ENCODE measurements around the gene ADAMTS18. TPM values are rescaled to one million over a fixed set of nuclear protein-coding genes. Genes with fewer than 3 reads are reported as not detected.

Gene ADAMTS18
- total and polyA plus RNA-seq, 5 donors = not detected

- ATAC-seq (no peak), DNase-seq (no peak)
- H3K9me3 ChIP-seq (ENCODE audit: control insufficient read depth, low read length) = no peaks in the 10 kb centered on the region
- H3K27ac ChIP-seq (ENCODE audit: low read length) = no peak overlapping the region
- intact Hi-C loops (cut with DNase I) = no loop called here
- no peaks in the 10 kb centered on the region for H3K4me1 ChIP-seq (ENCODE audit: control insufficient read depth, insufficient read depth, low read length)
- H3K4me3 ChIP-seq (ENCODE audit: low read length) = no peak overlapping the region
- 90% methylated on average over 2 of the region's 2 CpGs for WGBS
- no peaks in the 10 kb centered on the region for H3K27me3 ChIP-seq (ENCODE audit: control insufficient read depth, insufficient read depth)
These were observed 40.1 kb downstream of the ADAMTS18 start for GRCh38 chr16:77394699-77395098.

GRCh38 chr16:77393955-77394354, 40.9 kb downstream of the ADAMTS18 start:
- Histone ChIP-seq H3K4me3 (ENCODE audit: low read length) (no peak overlapping the region), H3K27me3 (ENCODE audit: control insufficient read depth, insufficient read depth) (no peaks in the 10 kb centered on the region), H3K9me3 (ENCODE audit: control insufficient read depth, low read length) (no peaks in the 10 kb centered on the region), H3K4me1 (ENCODE audit: control insufficient read depth, insufficient read depth, low read length) (no peaks in the 10 kb centered on the region), H3K27ac (ENCODE audit: low read length) (no peak overlapping the region)
- DNase-seq (no peak), ATAC-seq (no peak)
- intact Hi-C loops (cut with DNase I) = no loop called here
- WGBS = 74% methylated on average over 1 of the region's 1 CpG

- WGBS = 81% methylated on average over 3 of the region's 3 CpGs
- no peak for ATAC-seq
These were observed 47.0 kb downstream of the ADAMTS18 start for GRCh38 chr16:77387815-77388209.

DNA sequence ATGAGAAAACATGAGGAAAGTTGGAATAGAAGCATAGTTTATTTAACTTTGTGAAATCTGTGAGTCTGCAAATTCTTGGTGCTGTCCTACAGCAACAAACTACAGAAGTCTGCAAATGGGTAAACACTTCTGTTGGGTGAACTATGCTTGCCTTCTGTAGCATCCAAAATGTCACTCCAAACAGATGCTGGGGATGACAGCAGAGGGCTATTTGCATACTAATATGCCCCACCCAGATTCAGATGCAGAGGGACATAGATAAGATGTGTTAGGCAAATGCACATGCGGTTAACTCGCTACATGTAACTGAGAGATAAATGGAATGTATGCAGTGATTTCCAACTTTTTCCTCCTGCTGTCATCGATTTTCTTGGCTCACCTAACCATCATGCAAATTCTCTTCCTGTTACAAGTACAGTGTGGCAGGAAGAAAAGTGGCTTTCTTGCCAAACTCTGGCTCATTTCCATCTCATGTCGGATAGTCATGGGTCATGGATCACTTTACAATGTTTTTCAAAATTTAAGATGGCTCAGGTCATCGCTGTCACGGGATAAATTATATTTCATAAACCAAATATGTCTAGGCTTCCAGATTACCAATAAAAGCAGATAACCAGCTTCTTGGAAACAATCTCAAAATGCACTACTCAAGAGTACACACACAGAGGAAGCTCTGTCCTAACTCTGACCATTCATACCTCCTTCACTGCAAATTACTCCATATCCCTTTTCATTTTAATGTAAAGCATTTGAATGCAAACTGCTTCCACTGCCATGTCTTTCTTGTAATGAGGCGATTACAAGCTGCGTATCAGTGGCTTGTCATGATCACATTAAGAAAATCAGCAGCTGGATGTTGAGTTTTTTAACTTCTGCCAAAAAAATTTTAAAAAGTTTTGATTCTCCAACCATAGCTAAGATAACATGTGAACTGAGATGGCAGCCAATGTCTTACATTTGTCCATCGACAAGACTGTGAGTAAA, 47.7 kb downstream of the ADAMTS18 start:
- 49% methylated on average over 9 of the region's 9 CpGs for WGBS

More at GRCh38 chr16:77387815-77388209, 47.0 kb downstream of the ADAMTS18 start:
- H3K27me3 ChIP-seq (ENCODE audit: control insufficient read depth, insufficient read depth) = no peaks in the 10 kb centered on the region
- no peaks in the 10 kb centered on the region for H3K9me3 ChIP-seq (ENCODE audit: control insufficient read depth, low read length)
- intact Hi-C loops (cut with DNase I) = no loop called here
- no peak overlapping the region for H3K27ac ChIP-seq (ENCODE audit: low read length)
- no peak overlapping the region for H3K4me3 ChIP-seq (ENCODE audit: low read length)
- no peak for DNase-seq
- H3K4me1 ChIP-seq (ENCODE audit: control insufficient read depth, insufficient read depth, low read length) = no peaks in the 10 kb centered on the region

DNA sequence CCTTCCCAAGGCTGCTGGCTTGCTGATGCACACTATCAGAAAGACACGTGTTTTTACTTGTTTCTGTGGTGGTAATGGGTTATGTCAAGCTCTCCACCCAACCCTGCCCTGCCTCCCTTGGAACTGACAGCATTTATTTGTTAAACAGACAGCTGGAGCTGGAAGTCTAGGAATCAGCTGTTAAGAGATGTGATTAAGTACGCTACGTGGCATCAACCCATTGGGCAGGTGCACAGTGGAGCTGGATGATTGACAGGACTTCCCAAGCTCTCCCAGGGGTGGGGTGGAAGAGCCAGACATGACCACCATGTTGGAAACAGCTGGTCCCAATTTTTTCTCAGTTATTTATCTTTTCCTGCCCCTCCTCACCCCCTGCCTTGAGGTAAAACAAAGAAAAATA, 49.4 kb downstream of the ADAMTS18 start:
- DNase-seq (no peak), ATAC-seq (no peak)
- H3K27ac ChIP-seq (ENCODE audit: low read length) = no peak overlapping the region
- H3K4me3 ChIP-seq (ENCODE audit: low read length) = no peak overlapping the region
- WGBS = 41% methylated on average over 3 of the region's 3 CpGs
- intact Hi-C loops (cut with DNase I) = no loop called here
- H3K27me3 ChIP-seq (ENCODE audit: control insufficient read depth, insufficient read depth) = no peaks in the 10 kb centered on the region
- H3K9me3 ChIP-seq (ENCODE audit: control insufficient read depth, low read length) = no peaks in the 10 kb centered on the region
- no peaks in the 10 kb centered on the region for H3K4me1 ChIP-seq (ENCODE audit: control insufficient read depth, insufficient read depth, low read length)

More for the DNA sequence above, 47.7 kb downstream of the ADAMTS18 start:
- Histone ChIP-seq H3K27ac (ENCODE audit: low read length) (no peak overlapping the region), H3K4me3 (ENCODE audit: low read length) (no peak overlapping the region), H3K4me1 (ENCODE audit: control insufficient read depth, insufficient read depth, low read length) (no peaks in the 10 kb centered on the region), H3K9me3 (ENCODE audit: control insufficient read depth, low read length) (no peaks in the 10 kb centered on the region), H3K27me3 (ENCODE audit: control insufficient read depth, insufficient read depth) (no peaks in the 10 kb centered on the region)
- ATAC-seq (no peak), DNase-seq (no peak)
- intact Hi-C loops (cut with DNase I) = no loop called here

DNA sequence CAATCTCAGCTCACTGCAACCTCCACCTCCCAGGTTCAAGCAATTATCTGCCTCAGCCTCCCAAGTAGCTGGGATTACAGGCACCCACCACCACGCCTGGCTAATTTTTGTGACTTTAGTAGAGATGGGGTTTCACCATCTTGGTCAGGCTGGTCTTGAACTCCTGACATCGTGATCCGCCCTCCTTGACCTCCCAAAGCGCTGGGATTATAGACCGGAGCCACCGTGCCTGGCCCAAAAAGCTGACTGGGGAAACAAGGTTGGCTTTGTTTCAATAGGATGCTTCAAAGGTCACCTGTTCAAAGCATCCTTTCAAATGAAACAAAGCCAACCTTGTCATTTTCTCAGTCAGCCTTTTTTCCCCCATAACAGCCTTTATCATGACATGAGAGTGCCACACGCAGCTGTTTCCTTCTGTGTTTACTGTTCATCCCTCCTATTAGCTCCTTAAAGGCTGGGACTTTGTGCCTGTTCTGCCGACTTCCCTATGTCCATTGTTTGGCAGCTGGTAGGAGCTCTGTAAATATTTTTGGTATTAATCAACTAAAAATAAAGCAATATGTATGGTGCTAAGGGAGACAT, 51.1 kb downstream of the ADAMTS18 start:
- ATAC-seq = no peak
- no peak for DNase-seq
- Histone ChIP-seq H3K9me3 (ENCODE audit: control insufficient read depth, low read length) (no peaks in the 10 kb centered on the region), H3K27me3 (ENCODE audit: control insufficient read depth, insufficient read depth) (no peaks in the 10 kb centered on the region), H3K27ac (ENCODE audit: low read length) (no peak overlapping the region), H3K4me3 (ENCODE audit: low read length) (no peak overlapping the region), H3K4me1 (ENCODE audit: control insufficient read depth, insufficient read depth, low read length) (no peaks in the 10 kb centered on the region)
- 81% methylated on average over 8 of the region's 8 CpGs for WGBS
- intact Hi-C loops (cut with DNase I) = no loop called here

DNA sequence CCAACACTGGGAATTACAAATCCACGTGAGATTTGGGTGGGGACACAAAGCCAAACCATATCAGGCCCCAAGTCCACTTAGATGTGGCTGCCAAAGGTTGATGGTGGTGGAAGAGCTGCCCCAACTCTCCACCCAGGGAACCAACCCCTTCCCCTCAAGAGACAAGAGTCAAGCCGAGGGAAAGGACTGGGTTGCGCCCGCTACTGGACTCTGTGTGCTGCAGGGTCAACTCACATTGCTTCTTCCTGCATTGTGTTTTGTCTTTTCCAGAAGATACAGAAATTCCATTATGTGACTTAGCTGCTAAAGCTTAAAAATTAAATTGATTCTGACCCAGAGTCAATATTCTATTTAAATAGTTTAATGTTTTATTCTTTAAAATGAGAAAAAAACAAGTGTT, 58.5 kb downstream of the ADAMTS18 start:
- Histone ChIP-seq H3K9me3 (ENCODE audit: control insufficient read depth, low read length) (no peaks in the 10 kb centered on the region), H3K4me3 (ENCODE audit: low read length) (no peak overlapping the region), H3K4me1 (ENCODE audit: control insufficient read depth, insufficient read depth, low read length) (no peaks in the 10 kb centered on the region), H3K27ac (ENCODE audit: low read length) (no peak overlapping the region), H3K27me3 (ENCODE audit: control insufficient read depth, insufficient read depth) (no peaks in the 10 kb centered on the region)
- DNase-seq (no peak), ATAC-seq (no peak)
- 73% methylated on average over 4 of the region's 4 CpGs for WGBS
- intact Hi-C loops (cut with DNase I) = no loop called here

DNA sequence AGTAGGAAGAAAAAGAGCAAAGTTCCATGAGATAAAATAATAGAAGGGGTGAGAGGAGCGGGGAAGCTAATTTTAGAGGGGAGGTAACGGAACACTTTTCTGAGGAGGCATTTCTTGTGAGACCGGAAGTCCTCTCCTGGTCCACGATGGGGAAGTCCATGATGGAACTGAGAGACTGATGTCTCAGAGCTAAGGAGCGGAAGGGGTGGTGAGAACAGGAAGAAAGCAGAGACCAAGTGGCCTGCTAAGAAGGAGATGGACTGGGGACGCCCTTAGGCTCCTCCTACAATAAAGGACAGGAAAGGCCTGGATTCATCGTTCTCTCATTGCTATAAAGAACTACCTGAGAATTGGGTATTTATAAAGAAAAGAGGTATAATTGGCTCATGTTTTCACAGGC, 59.4 kb downstream of the ADAMTS18 start:
- Histone ChIP-seq H3K4me1 (ENCODE audit: control insufficient read depth, insufficient read depth, low read length) (no peaks in the 10 kb centered on the region), H3K27me3 (ENCODE audit: control insufficient read depth, insufficient read depth) (no peaks in the 10 kb centered on the region), H3K9me3 (ENCODE audit: control insufficient read depth, low read length) (no peaks in the 10 kb centered on the region), H3K27ac (ENCODE audit: low read length) (no peak overlapping the region), H3K4me3 (ENCODE audit: low read length) (no peak overlapping the region)
- no peak for DNase-seq
- intact Hi-C loops (cut with DNase I) = no loop called here
- WGBS = 91% methylated on average over 7 of the region's 7 CpGs
- no peak for ATAC-seq

GRCh38 chr16:77374384-77374783, 60.5 kb downstream of the ADAMTS18 start:
- DNase-seq (no peak), ATAC-seq (no peak)
- Histone ChIP-seq H3K27ac (ENCODE audit: low read length) (no peak overlapping the region), H3K27me3 (ENCODE audit: control insufficient read depth, insufficient read depth) (no peaks in the 10 kb centered on the region), H3K4me3 (ENCODE audit: low read length) (no peak overlapping the region), H3K4me1 (ENCODE audit: control insufficient read depth, insufficient read depth, low read length) (no peaks in the 10 kb centered on the region), H3K9me3 (ENCODE audit: control insufficient read depth, low read length) (no peaks in the 10 kb centered on the region)
- WGBS = 21% methylated on average over 1 of the region's 1 CpG
- intact Hi-C loops (cut with DNase I) = no loop called here

DNA sequence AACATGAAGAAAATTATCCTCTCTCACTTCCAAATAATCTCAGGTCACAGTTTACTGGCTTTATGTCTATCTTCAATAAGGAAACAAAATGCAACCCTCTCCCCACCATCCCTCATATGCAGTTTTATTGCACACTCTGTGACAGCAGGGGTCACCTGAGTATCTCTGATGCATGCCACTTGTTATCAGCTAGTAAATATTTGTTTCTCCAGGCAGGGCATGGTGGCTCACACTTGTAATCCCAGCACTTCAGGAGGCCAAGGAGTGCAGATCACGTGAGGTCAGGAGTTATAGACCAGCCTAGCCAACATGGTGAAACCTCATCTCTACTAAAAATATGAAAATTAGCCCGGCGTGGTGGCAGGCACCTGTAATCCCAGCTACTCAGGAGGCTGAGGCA, 61.1 kb downstream of the ADAMTS18 start:
- H3K4me3 ChIP-seq (ENCODE audit: low read length) = no peak overlapping the region
- intact Hi-C loops (cut with DNase I) = no loop called here
- no peaks in the 10 kb centered on the region for H3K27me3 ChIP-seq (ENCODE audit: control insufficient read depth, insufficient read depth)
- no peak for DNase-seq
- H3K9me3 ChIP-seq (ENCODE audit: control insufficient read depth, low read length) = no peaks in the 10 kb centered on the region
- H3K27ac ChIP-seq (ENCODE audit: low read length) = no peak overlapping the region
- 83% methylated on average over 3 of the region's 3 CpGs for WGBS
- H3K4me1 ChIP-seq (ENCODE audit: control insufficient read depth, insufficient read depth, low read length) = no peaks in the 10 kb centered on the region
- no peak for ATAC-seq

GRCh38 chr16:77364770-77365169, 70.1 kb downstream of the ADAMTS18 start:
- intact Hi-C loops (cut with DNase I) = no loop called here
- WGBS = 87% methylated on average over 6 of the region's 6 CpGs
- no peak for DNase-seq

More at GRCh38 chr16:77364770-77365169, 70.1 kb downstream of the ADAMTS18 start:
- Histone ChIP-seq H3K9me3 (ENCODE audit: control insufficient read depth, low read length) (no peaks in the 10 kb centered on the region), H3K4me3 (ENCODE audit: low read length) (no peak overlapping the region), H3K27me3 (ENCODE audit: control insufficient read depth, insufficient read depth) (no peaks in the 10 kb centered on the region), H3K4me1 (ENCODE audit: control insufficient read depth, insufficient read depth, low read length) (no peaks in the 10 kb centered on the region), H3K27ac (ENCODE audit: low read length) (no peak overlapping the region)
- ATAC-seq = no peak

Measured in right cardiac atrium (tissue), 5 donors.